Measurements from ENCODE around the gene VTN.

Gene VTN

GRCh38 chr17:28367641-28368305, 2.3 kb downstream of the VTN start:
- DNase-seq = no peak

DNA sequence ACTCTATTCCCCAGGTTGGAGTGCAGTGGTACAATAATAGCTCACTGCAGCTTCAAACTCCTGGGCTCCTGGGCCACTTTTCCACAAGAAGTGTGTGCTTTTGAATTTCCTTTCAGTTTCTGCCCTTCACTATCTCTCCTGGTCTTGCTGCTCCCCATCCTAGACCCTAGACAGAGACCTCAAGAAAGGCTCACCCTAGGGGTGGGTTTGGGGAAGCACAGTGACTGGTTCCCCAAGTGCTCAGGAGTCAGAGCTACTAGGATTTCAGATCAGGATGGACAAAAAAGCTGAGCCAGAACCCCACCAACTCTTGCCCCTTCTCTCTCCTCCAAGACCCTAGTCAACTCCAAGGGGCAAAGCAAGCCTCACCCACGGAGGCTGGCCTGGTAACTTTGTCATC, 3.5 kb downstream of the VTN start:
- DNase-seq = no peak

GRCh38 chr17:28365487-28365886, 4.6 kb downstream of the VTN start:
- no peak for DNase-seq

DNA sequence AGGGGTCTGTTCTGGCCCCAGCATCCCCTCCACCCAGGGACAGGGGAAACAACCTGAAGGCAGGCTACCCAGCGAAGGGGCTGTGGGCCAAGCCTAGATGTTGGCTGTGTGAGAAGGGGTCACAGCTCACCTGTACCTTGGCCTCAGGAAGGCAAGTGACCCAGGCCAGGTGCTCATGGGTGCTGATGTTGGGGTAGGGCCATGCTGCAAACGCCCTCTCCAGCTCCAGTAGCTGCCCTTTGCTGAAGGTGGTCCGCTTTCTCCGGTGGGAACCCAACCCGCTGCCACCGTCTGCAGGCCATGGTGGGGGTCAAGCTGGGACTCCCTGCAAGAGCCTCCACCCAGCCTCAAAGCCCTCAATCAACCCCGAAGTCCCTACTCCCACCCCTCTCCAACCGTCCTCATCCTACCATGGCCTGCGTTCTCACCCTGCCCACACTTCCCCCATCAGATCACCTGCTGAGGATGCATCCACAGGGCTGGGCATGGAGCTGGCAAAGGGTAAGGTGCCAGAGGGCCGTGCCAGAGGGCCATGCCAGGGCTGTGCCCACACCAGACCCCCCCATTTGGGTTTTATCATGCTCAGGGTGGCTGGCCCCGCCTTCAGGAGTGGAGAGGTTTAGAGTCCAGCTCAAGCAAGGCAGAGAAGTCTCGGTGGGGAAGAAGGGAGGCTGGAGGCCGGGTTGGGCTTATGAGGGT, 5.3 kb downstream of the VTN start, which contains the start of gene SEBOX:
Gene SEBOX (minus strand): TSS at position 535 of the 699 bp plus-strand sequence. CDS start 48 bp downstream, at position 487.
- no peak for DNase-seq

DNA sequence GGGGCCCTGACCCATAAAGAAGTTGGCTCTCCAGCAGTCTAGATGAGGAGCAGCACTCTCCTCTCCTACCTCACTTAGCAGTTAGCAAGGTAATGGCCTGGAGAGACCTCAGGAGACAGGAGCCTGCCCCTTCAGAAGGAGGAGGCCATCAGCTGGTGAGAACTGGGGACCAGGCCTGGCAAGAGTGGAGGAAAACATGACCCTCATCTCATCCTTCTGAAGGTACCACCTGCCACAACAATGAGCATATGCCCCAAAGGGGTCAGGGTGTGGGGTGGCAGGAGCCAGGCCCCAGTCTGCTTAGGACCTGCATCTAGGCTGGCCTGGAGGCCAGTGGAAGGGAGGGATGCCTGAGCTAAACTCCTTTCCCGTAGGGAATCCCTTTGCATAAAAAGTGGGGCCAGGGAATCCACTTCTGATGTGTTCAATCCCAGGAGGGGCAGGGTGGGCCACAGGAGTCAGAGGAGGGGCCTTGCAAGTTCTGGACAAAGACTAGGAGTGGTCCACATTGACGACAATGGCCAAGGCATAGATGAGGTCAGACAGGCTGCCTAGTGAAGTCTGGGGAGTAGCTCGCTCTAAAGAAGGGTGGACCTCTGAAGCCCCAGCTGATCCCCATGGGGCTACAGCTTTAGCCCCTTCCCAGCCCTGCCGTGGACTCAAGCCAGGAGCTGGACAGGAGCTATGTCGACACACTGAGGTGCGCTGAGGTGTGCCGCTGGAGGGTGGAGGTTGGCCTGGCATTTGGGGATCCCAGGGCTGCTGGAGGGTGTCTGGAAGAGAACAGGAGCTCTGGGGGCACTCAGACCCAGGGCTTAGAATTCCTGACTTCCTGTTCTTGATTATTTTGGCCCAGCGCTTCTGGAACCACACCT, 6.1 kb downstream of the VTN start:
- DNase-seq = no peak

DNA sequence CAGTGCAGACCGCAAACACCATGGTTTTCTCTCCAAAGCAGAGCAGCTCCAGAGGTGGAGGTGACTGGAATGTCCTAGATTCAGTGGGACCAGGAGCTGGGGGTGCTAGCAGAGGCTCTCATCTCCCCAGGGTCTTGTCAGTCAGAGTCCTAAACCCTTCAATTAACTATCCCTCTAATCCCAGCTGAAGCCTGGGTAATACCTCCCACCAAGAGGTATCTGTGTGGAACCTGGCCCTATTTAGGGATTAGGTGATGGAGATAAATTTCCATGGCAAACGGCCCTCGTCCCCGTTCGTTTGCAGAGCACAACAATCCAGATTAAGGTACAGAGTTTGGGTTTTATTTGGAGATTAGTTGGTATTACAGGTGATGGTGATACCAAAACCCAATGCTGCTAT, 6.9 kb downstream of the VTN start:
- no peak for DNase-seq

- DNase-seq = no peak
Measured at GRCh38 chr17:28357901-28358197, 12.3 kb downstream of the VTN start.

DNA sequence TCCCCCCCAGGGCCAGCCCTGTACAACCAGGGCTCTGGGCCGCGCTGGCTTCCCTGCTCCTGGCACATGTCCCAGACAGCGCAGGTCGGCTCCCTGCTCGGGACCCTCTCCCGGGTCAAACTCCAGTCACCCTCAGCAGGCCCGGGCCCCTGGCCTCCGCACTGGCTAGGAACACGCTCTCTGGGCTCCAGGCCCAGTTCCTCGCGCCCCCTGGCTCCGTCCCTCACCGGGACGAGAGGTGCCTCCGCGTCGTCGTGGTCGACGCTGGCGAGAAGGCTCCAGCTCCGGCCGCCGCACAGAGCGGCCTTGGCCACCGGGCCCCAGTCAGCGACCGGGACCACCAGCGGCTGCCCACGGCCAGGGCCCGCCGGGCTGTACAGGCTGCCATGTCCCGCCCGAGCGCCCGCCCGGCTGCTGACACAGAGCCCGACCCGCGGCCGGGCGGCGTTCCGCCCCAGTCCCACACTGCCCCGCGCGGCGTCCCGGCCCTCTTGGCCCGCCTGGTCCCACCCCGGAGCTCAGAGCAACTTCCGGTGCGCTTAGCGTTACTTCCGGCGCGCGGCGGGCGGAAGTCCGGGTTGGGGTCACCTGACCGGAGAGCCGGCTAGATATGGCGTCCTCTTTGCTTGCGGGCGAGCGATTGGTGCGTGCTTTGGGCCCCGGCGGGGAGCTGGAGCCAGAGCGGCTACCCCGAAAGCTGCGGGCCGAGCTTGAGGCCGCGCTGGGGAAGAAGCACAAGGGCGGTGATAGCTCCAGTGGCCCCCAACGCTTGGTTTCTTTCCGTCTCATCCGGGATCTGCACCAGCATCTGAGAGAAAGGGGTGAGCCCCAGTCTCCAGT, 12.8 kb downstream of the VTN start, which contains the start of gene POLDIP2:
Gene POLDIP2 (minus strand): TSS at position 467 of the 840 bp plus-strand sequence. CDS start 79 bp downstream, at position 388.
- peak; percentile 96 for DNase-seq

DNA sequence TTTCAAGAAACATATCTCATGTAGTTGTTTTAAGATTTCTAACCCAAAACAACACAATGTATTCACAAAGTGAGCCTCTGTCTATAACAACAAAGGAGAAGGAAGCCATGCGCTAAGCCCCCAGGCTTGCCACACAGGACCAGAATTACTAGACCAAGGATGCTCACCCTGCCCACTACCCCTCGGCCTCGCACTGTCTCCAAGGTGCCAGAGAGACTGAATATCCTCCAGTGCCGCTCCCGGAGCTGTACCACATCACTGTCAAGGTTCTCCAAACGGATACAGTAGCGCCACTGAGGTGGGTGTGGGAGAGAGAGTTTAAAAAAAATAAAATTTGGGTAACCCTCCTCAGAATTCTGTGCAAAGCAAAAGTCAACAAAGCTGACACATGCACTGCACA, 19.8 kb downstream of the VTN start:
- DNase-seq = no peak

- DNase-seq = no peak
Measured at GRCh38 chr17:28348979-28349378, 21.1 kb downstream of the VTN start.

DNA sequence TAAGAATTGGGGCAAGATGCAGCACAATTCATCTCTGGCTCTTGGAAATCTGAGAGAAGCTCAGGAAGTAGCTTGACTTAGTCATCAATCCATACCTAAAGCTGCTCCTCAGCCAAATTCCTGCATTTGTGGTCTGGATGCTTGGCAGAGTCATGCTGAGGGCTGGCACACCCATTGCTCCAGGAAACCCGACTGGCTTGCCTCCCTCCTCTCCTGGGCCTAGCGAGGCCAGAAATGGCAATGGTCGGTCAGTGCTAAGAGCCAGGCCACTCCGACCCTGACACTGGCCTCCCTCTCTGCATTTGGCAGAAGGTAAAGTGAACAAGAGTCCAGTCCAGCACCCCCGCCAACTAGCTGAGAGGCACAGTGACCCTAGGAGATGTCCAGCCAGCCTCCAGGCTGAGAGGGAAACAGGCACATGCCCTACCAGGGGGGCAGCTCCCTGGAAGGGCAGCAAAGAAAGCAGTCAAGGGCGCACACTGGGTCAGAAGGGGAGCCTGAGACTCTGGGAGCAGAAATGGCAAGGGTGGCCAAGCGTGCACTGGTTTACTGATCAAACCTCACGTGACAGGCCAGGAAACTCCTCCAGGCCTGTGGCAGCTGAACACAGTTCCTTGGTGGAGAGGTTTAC, 22.7 kb downstream of the VTN start:
- no peak for DNase-seq

DNA sequence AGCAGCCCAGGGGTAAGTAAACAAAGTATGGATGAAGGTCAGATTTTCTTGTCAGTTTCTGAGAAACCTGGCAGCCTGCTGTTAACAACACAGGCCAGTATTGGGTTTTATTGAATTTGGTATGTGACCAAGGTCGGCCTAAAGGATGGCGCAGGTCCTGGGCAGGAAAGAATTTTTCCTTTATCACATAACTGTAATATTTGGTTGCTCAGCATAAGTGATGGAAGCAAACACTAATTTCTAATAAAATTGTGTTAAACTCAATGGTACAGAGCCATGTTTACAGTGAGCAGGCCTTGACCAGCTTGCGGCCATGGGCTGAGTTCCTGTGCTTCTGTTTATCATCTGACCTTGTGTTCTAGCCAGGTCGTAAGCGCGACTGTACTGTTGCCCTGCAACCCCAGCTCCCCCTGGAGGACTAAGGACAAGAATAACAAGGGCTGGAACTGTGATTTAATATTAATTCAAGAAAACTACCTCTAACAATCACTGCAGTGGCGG, 23.3 kb downstream of the VTN start:
- DNase-seq = no peak

DNA sequence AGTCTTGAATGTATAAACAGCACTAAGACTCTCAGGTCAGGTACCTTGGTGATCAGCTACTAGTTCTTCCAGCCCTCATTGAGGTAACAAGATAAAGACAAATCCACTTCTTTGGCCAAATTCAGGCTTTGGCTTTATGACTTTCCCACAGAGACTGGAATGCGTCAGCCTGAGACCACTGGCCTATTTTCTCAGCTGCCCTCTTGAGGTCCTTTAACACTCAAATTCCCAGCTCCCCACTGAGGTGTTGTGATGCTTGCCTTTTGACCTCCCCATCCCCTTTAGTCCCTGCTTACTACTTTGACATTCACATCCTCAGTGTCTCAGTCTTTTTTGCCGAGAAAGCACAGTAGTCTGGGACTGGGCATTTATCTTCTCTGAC, 23.9 kb downstream of the VTN start:
- no peak for DNase-seq

GRCh38 chr17:28345419-28346198, 24.5 kb downstream of the VTN start:
- DNase-seq = no peak

DNA sequence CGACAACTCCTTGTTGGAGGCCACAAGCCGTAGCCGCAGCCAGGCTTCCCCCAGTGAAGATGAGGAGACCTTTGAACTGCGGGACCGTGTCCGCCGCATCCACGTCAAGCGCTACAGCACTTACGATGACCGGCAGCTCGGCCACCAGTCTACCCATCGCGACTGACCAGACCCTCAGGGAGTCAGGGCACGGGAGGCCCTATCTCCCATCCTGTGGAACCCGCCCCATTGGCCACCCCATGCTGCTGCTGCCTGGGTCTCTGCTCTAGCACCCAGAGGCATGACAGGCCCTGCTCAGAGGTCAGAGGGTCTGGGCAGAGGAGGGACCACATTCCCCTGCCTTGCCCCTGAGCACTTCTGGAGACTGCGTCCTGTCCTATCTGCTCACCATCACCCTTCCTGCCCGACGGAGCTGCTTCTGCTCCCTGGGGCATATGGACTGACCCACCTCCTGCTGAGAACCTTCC, 25.6 kb downstream of the VTN start:
- DNase-seq = no peak

GRCh38 chr17:28344011-28344410, 26.1 kb downstream of the VTN start:
- no peak for DNase-seq

DNA sequence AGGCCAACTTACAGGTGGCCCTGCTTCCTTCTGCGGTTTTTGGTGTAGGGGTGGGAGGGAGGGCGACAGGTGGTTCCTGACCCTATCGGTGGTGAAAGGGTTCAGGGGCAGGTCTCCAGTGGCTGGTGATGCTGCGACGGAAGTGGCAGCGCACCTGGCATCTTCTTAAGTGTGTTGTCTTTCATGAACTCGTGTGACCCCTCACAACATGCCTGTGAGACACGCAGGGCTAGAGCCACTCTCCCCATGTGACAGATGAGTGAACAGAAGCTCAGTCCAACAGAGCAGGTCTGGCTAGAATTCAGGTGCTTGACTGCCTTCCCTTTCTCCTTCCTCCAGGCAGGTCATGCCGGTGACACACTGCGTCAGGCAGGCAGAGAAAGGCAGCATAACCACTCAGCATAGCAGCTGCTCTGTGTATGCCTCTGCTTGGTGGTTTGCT, 26.6 kb downstream of the VTN start:
- DNase-seq = no peak

DNA sequence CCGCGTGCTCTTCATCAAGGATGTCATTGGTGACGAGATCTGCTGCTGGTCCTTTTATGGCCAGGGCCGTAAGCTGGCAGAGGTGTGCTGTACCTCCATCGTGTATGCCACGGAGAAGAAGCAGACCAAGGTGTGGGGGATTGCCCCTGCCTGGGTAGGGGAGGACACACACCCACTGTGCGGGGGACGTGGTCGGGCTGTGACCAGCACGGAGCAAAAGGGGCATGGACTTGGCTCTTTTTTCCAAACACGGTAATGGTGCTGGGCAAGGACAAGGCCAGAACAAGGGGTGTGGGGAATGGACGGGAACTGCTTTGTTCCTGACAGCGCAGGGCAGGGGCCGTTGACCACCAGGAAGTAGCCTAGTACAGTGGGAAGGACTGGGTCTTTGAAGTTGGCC, 27.8 kb downstream of the VTN start:
- no peak for DNase-seq

DNA sequence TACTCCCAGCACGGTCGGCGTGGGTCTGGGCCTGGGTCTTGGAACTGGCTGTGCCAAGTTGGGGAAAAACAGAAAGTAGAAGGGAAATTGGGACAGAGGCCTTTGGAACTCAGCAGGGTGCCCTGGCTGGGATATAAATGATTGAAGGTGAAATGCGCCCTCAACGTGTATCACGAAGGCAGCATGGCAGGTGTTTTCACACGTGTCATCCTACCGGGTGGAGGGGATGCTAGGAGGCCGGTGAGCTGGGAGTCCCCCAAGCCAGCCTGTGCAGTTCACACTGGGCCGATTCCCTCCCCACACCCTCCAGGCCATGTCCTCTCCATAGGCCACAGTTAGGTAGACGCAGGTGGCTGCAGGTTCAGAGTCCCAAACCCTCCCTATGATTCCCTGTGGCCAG, 28.6 kb downstream of the VTN start:
- DNase-seq = no peak

GRCh38 chr17:28340374-28340773, 29.7 kb downstream of the VTN start:
- DNase-seq = no peak

DNA sequence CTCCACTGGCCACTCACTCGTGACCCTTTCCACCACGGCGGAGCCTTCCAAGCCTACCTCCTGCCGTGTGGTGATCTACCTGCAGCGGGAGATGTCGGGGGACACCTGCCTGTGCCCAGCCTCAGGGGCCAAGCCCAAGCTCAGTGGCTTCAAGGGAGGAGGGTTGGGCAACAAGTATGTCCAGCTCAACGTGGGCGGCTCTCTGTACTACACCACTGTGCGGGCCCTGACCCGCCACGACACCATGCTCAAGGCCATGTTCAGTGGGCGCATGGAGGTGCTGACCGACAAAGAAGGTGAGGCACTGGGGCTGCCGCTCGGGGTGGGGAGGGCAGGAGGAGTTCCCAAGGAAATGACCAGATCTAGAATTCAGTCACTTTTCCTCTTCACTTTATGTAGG, 30.7 kb downstream of the VTN start:
- no peak for DNase-seq

Data from CD4-positive, alpha-beta T cell treated with Interleukin-15 for 1 hour (primary cell).